ENCODE results near the gene RPL22. TPM values are rescaled to one million over a fixed set of nuclear protein-coding genes. Genes with fewer than 3 reads are reported as not detected.
A peak's percentile ranks its signal among the peaks of the same experiment; 100 is the strongest.

Gene RPL22
- total RNA-seq, 1 experiment from 2014 or later: 441 TPM

DNA sequence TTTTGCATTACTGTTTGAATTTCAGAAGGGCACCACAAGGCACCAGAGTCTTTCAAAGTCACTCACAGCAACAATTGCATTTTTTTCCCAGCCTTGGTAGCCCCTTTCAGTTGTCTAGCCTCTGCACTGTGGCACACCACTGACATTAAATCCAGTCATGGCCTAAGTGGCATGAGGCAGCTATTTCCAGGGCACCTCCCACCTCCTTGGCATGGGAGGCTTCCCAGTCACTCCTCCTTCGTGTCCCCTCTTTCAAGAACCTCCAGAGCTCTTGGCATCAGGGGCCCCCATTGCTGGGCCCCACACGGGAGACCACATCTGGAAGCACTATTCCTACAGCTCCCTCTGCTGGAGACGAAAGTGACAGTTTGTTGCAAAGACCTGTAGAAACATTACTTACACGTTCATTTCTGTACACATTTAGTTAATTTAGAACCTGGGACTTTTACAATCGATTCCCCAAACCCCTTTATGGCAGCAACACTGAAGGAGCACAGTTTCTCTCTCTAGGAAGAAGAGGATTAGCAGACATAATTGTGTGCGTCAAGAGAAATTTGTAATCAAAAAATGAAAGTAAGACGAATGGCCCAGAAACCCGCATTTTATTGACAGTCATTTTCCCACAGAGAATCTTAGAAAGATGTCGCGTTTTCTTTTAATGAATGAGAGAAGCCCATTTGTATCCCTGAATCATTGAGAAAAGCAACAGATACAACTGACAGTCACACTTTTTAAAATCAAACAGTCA, 13.6 kb downstream of the RPL22 start:
- H3K4me3 Mint-ChIP-seq: no peak overlapping the region
- DNase-seq (ENCODE audit: low spot score): peak; percentile 62
- peaks cover 41% of the 10 kb centered on the region for H3K36me3 Mint-ChIP-seq
- ATAC-seq: no peak
- H3K4me1 Mint-ChIP-seq: peaks cover 52% of the 10 kb centered on the region
- TF ChIP-seq NFATC4 (CRISPR knock-in tag; IDR thresholded peaks at IDR 0.05): peak; percentile 59; the same call in 1 of the 2 replicates
- TF ChIP-seq, protein P1, sequence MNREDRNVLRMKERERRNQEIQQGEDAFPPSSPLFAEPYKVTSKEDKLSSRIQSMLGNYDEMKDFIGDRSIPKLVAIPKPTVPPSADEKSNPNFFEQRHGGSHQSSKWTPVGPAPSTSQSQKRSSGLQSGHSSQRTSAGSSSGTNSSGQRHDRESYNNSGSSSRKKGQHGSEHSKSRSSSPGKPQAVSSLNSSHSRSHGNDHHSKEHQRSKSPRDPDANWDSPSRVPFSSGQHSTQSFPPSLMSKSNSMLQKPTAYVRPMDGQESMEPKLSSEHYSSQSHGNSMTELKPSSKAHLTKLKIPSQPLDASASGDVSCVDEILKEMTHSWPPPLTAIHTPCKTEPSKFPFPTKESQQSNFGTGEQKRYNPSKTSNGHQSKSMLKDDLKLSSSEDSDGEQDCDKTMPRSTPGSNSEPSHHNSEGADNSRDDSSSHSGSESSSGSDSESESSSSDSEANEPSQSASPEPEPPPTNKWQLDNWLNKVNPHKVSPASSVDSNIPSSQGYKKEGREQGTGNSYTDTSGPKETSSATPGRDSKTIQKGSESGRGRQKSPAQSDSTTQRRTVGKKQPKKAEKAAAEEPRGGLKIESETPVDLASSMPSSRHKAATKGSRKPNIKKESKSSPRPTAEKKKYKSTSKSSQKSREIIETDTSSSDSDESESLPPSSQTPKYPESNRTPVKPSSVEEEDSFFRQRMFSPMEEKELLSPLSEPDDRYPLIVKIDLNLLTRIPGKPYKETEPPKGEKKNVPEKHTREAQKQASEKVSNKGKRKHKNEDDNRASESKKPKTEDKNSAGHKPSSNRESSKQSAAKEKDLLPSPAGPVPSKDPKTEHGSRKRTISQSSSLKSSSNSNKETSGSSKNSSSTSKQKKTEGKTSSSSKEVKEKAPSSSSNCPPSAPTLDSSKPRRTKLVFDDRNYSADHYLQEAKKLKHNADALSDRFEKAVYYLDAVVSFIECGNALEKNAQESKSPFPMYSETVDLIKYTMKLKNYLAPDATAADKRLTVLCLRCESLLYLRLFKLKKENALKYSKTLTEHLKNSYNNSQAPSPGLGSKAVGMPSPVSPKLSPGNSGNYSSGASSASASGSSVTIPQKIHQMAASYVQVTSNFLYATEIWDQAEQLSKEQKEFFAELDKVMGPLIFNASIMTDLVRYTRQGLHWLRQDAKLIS (CRISPR knock-in tag; IDR thresholded peaks at IDR 0.05; ENCODE audit: borderline replicate concordance): no peak
- TF ChIP-seq ZNF671 (CRISPR knock-in tag; IDR thresholded peaks at IDR 0.05): no peak
- TF ChIP-seq PRRX2 (CRISPR knock-in tag; IDR thresholded peaks at IDR 0.05): 0 out of 2 replicates have a peak, but pooled peaks have one; percentile 7
- no peak for TF ChIP-seq TEAD1 (CRISPR knock-in tag; IDR thresholded peaks at IDR 0.05)
- TF ChIP-seq, protein P2, sequence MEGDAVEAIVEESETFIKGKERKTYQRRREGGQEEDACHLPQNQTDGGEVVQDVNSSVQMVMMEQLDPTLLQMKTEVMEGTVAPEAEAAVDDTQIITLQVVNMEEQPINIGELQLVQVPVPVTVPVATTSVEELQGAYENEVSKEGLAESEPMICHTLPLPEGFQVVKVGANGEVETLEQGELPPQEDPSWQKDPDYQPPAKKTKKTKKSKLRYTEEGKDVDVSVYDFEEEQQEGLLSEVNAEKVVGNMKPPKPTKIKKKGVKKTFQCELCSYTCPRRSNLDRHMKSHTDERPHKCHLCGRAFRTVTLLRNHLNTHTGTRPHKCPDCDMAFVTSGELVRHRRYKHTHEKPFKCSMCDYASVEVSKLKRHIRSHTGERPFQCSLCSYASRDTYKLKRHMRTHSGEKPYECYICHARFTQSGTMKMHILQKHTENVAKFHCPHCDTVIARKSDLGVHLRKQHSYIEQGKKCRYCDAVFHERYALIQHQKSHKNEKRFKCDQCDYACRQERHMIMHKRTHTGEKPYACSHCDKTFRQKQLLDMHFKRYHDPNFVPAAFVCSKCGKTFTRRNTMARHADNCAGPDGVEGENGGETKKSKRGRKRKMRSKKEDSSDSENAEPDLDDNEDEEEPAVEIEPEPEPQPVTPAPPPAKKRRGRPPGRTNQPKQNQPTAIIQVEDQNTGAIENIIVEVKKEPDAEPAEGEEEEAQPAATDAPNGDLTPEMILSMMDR (IDR thresholded peaks at IDR 0.05): peak; percentile 43; the same call in 1 of the 2 replicates
- TF ChIP-seq ZNF416 (CRISPR knock-in tag; IDR thresholded peaks at IDR 0.05): peak; percentile 71; the same call in 1 of the 2 replicates
- TF ChIP-seq ZNF317 (CRISPR knock-in tag; IDR thresholded peaks at IDR 0.05; ENCODE audit: borderline replicate concordance, low read depth): no peak
- TF ChIP-seq, protein P3, sequence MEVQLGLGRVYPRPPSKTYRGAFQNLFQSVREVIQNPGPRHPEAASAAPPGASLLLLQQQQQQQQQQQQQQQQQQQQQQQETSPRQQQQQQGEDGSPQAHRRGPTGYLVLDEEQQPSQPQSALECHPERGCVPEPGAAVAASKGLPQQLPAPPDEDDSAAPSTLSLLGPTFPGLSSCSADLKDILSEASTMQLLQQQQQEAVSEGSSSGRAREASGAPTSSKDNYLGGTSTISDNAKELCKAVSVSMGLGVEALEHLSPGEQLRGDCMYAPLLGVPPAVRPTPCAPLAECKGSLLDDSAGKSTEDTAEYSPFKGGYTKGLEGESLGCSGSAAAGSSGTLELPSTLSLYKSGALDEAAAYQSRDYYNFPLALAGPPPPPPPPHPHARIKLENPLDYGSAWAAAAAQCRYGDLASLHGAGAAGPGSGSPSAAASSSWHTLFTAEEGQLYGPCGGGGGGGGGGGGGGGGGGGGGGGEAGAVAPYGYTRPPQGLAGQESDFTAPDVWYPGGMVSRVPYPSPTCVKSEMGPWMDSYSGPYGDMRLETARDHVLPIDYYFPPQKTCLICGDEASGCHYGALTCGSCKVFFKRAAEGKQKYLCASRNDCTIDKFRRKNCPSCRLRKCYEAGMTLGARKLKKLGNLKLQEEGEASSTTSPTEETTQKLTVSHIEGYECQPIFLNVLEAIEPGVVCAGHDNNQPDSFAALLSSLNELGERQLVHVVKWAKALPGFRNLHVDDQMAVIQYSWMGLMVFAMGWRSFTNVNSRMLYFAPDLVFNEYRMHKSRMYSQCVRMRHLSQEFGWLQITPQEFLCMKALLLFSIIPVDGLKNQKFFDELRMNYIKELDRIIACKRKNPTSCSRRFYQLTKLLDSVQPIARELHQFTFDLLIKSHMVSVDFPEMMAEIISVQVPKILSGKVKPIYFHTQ (CRISPR knock-in tag; IDR thresholded peaks at IDR 0.05): 0 out of 2 replicates have a peak, but pooled peaks have one; percentile 45
- ChIA-PET CTCF (interaction anchor here (0.6 to 1.8 kb wide), 29 partner anchors 8 to 238 kb away, joined by 3 to 28 read pairs (median 4); partner anchors contain the start of genes ACOT7 and RNF207), POLR2A (interaction anchor here (0.6 to 1.4 kb wide), 2 partner anchors 19 to 21 kb away, joined by 3 to 4 read pairs; partner anchors contain the start of gene RNF207)
- peaks cover 23% of the 10 kb centered on the region for H3K27me3 Mint-ChIP-seq (ENCODE audit: low read depth)
- H3K27ac Mint-ChIP-seq: peak overlapping the region; percentile 42
- no peaks in the 10 kb centered on the region for H3K9me3 Mint-ChIP-seq

DNA sequence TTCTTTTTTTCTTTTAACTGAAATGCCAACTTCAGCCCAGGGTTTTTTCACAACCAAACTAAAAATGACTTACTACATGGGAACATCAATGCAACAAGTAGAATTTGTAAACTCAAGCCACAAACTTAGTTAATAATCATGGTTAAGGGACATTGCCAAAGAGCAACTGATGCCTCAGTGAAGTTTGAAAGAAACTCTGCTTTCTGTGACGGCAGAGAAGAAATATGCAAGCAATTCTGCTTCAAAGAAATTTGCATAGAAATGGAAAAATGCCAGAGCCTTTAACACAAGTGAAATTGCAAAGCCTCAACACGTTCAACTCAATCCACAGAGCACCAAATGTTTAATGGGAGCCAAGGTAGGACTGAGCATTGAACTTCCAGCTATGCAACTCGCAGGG, 14.2 kb downstream of the RPL22 start:
- no peaks in the 10 kb centered on the region for H3K9me3 Mint-ChIP-seq
- ChIA-PET CTCF (interaction anchor here (0.6 to 1.8 kb wide), 29 partner anchors 8 to 238 kb away, joined by 3 to 28 read pairs (median 4); partner anchors contain the start of genes ACOT7 and RNF207), POLR2A (interaction anchor here (0.6 to 1.4 kb wide), 2 partner anchors 20 to 21 kb away, joined by 3 to 4 read pairs; partner anchors contain the start of gene RNF207)
- H3K36me3 Mint-ChIP-seq: peaks cover 35% of the 10 kb centered on the region
- TF ChIP-seq, protein P4, sequence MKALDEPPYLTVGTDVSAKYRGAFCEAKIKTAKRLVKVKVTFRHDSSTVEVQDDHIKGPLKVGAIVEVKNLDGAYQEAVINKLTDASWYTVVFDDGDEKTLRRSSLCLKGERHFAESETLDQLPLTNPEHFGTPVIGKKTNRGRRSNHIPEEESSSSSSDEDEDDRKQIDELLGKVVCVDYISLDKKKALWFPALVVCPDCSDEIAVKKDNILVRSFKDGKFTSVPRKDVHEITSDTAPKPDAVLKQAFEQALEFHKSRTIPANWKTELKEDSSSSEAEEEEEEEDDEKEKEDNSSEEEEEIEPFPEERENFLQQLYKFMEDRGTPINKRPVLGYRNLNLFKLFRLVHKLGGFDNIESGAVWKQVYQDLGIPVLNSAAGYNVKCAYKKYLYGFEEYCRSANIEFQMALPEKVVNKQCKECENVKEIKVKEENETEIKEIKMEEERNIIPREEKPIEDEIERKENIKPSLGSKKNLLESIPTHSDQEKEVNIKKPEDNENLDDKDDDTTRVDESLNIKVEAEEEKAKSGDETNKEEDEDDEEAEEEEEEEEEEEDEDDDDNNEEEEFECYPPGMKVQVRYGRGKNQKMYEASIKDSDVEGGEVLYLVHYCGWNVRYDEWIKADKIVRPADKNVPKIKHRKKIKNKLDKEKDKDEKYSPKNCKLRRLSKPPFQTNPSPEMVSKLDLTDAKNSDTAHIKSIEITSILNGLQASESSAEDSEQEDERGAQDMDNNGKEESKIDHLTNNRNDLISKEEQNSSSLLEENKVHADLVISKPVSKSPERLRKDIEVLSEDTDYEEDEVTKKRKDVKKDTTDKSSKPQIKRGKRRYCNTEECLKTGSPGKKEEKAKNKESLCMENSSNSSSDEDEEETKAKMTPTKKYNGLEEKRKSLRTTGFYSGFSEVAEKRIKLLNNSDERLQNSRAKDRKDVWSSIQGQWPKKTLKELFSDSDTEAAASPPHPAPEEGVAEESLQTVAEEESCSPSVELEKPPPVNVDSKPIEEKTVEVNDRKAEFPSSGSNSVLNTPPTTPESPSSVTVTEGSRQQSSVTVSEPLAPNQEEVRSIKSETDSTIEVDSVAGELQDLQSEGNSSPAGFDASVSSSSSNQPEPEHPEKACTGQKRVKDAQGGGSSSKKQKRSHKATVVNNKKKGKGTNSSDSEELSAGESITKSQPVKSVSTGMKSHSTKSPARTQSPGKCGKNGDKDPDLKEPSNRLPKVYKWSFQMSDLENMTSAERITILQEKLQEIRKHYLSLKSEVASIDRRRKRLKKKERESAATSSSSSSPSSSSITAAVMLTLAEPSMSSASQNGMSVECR (CRISPR knock-in tag; IDR thresholded peaks at IDR 0.05; ENCODE audit: borderline replicate concordance): no peak
- TF ChIP-seq, protein P5, sequence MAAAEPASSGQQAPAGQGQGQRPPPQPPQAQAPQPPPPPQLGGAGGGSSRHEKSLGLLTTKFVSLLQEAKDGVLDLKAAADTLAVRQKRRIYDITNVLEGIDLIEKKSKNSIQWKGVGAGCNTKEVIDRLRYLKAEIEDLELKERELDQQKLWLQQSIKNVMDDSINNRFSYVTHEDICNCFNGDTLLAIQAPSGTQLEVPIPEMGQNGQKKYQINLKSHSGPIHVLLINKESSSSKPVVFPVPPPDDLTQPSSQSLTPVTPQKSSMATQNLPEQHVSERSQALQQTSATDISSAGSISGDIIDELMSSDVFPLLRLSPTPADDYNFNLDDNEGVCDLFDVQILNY (CRISPR knock-in tag; IDR thresholded peaks at IDR 0.05): no peak
- TF ChIP-seq, protein P6, sequence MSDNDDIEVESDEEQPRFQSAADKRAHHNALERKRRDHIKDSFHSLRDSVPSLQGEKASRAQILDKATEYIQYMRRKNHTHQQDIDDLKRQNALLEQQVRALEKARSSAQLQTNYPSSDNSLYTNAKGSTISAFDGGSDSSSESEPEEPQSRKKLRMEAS (CRISPR knock-in tag; IDR thresholded peaks at IDR 0.05): no peak
- no peak for TF ChIP-seq RELA (CRISPR knock-in tag; IDR thresholded peaks at IDR 0.05; ENCODE audit: borderline replicate concordance)
- ATAC-seq (no peak), DNase-seq (ENCODE audit: low spot score) (no peak)
- H3K4me3 Mint-ChIP-seq: no peak overlapping the region; the same call in 1 of the 2 replicates
- H3K27ac Mint-ChIP-seq: peak overlapping the region; percentile 74
- peaks cover 27% of the 10 kb centered on the region for H3K27me3 Mint-ChIP-seq (ENCODE audit: low read depth)
- peaks cover 53% of the 10 kb centered on the region for H3K4me1 Mint-ChIP-seq
